ENCODE data around the gene PTPN1. TPM values are rescaled to one million over a fixed set of nuclear protein-coding genes. Genes with fewer than 3 reads are reported as not detected.

PTPN1 gene
- total and polyA plus RNA-seq, 2 of the 4 experiments (the other 2 are of a cell fraction): 31.7 to 37.4 TPM

DNA sequence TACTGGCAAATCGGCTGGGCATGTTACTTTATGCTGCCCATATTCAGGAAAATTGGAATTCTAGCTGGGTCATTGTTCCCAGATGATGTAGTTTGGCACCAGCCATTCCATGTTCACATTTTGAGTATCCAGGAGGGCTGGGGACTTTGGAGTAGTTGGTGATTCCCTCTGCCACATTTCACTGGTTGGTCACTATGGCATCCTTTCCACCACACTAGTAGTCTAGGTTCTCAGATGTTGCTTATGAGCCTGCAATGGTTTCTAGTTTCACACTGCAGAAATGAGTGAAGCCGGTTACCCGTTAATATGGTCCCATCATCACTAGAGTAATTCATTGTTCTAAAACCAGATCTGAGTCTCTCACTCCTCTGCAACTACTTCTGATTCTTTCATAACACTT is 4.6 kb downstream of the PTPN1 start:
- in situ Hi-C loops (cut with MboI; ENCODE audit: low sequenced_read_pairs): loop anchor here (5.0 kb wide), 1 partner anchor 58 kb away; no protein-coding TSS in a partner anchor
- TF ChIP-seq RAD21 (IDR thresholded peaks at IDR 0.05; ENCODE audit: low read length): no peak
- no peak for TF ChIP-seq BHLHE40 (IDR thresholded peaks at IDR 0.05; ENCODE audit: low read depth, low read length)
- no peak for TF ChIP-seq RFX5 (IDR thresholded peaks at IDR 0.05; ENCODE audit: low read depth, low read length)
- TF ChIP-seq POLR2A (IDR thresholded peaks at IDR 0.05; ENCODE audit: low read depth, low read length): no peak
- TF ChIP-seq, protein P1, sequence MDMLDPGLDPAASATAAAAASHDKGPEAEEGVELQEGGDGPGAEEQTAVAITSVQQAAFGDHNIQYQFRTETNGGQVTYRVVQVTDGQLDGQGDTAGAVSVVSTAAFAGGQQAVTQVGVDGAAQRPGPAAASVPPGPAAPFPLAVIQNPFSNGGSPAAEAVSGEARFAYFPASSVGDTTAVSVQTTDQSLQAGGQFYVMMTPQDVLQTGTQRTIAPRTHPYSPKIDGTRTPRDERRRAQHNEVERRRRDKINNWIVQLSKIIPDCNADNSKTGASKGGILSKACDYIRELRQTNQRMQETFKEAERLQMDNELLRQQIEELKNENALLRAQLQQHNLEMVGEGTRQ (IDR thresholded peaks at IDR 0.05; ENCODE audit: low read depth, low read length): no peak
- TF ChIP-seq SMC3 (IDR thresholded peaks at IDR 0.05; ENCODE audit: low read depth, low read length): no peak
- no peak for TF ChIP-seq CHD1 (IDR thresholded peaks at IDR 0.05; ENCODE audit: low read depth, low read length)
- TF ChIP-seq, protein P2, sequence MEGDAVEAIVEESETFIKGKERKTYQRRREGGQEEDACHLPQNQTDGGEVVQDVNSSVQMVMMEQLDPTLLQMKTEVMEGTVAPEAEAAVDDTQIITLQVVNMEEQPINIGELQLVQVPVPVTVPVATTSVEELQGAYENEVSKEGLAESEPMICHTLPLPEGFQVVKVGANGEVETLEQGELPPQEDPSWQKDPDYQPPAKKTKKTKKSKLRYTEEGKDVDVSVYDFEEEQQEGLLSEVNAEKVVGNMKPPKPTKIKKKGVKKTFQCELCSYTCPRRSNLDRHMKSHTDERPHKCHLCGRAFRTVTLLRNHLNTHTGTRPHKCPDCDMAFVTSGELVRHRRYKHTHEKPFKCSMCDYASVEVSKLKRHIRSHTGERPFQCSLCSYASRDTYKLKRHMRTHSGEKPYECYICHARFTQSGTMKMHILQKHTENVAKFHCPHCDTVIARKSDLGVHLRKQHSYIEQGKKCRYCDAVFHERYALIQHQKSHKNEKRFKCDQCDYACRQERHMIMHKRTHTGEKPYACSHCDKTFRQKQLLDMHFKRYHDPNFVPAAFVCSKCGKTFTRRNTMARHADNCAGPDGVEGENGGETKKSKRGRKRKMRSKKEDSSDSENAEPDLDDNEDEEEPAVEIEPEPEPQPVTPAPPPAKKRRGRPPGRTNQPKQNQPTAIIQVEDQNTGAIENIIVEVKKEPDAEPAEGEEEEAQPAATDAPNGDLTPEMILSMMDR (conservative IDR thresholded peaks at IDR 0.05; ENCODE audit: low read depth, low read length): no peak
- no peak for TF ChIP-seq CEBPB (IDR thresholded peaks at IDR 0.05; ENCODE audit: low read depth, low read length)
- no peak for TF ChIP-seq RCOR1 (IDR thresholded peaks at IDR 0.05; ENCODE audit: insufficient replicate concordance, low read length)
- TF ChIP-seq NFE2L2 (IDR thresholded peaks at IDR 0.05; ENCODE audit: low read depth, low read length): no peak
- no peak for TF ChIP-seq MAZ (IDR thresholded peaks at IDR 0.05; ENCODE audit: borderline replicate concordance, low read depth, low read length)
- TF ChIP-seq, protein P3, sequence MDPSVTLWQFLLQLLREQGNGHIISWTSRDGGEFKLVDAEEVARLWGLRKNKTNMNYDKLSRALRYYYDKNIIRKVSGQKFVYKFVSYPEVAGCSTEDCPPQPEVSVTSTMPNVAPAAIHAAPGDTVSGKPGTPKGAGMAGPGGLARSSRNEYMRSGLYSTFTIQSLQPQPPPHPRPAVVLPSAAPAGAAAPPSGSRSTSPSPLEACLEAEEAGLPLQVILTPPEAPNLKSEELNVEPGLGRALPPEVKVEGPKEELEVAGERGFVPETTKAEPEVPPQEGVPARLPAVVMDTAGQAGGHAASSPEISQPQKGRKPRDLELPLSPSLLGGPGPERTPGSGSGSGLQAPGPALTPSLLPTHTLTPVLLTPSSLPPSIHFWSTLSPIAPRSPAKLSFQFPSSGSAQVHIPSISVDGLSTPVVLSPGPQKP (IDR thresholded peaks at IDR 0.05; ENCODE audit: borderline replicate concordance, low read depth, low read length): no peak
- TF ChIP-seq FOS (IDR thresholded peaks at IDR 0.05; ENCODE audit: low read depth, low read length): no peak
- no peak for TF ChIP-seq MXI1 (IDR thresholded peaks at IDR 0.05; ENCODE audit: borderline replicate concordance, low read depth, low read length)
- TF ChIP-seq MAFK (IDR thresholded peaks at IDR 0.05; ENCODE audit: low read depth, low read length): no peak
- peak overlapping the region; percentile 31; the same call in 1 of the 2 replicates for H4K91ac ChIP-seq (ENCODE audit: insufficient read depth, low read depth, low read length)
- intact Hi-C loops (cut with micrococcal nuclease): no loop called here
- ChIA-PET CTCF (no interaction called here), POLR2A (ENCODE audit: unreplicated experiment) (no interaction called here)
- H3K79me1 ChIP-seq (ENCODE audit: low read depth in 1 of 2, low read length in 2 of 2): peaks cover 0 to 53% of the 10 kb centered on the region in 2 experiments; a peak in 2 of 4 replicates
- no peak overlapping the region for H3K56ac ChIP-seq (ENCODE audit: extremely low read depth, insufficient read depth, low read length)
- no peak overlapping the region for H3K14ac ChIP-seq (replicated peaks; ENCODE audit: low read depth, low read length)
- peak overlapping the region; percentile 32; the same call in 1 of the 2 replicates for H3K23ac ChIP-seq (ENCODE audit: low read depth, low read length)
- no peak overlapping the region for H2BK15ac ChIP-seq (ENCODE audit: low read depth, low read length)
- no peaks in the 10 kb centered on the region for H3K9me3 ChIP-seq (ENCODE audit: control insufficient read depth, insufficient read depth, low read length)
- H3K4me3 ChIP-seq (ENCODE audit: insufficient read depth, low read depth, low read length): no peak overlapping the region
- no peak overlapping the region for H3K9ac ChIP-seq (ENCODE audit: low read depth, low read length)
- peak overlapping the region; percentile 11 for H3K27ac ChIP-seq (ENCODE audit: insufficient read depth, low read length)
- H3K4me1 ChIP-seq (ENCODE audit: control insufficient read depth, insufficient read depth, low read length): peaks cover 16% of the 10 kb centered on the region
- H4K8ac ChIP-seq (ENCODE audit: low read depth in 2 of 2, low read length in 2 of 2): no peak overlapping the region
- H3K4me2 ChIP-seq (ENCODE audit: low read depth, low read length): peak overlapping the region; percentile 30; the same call in 1 of the 2 replicates
- H3K36me3 ChIP-seq (ENCODE audit: control insufficient read depth, insufficient read depth, low read length): peaks cover 8% of the 10 kb centered on the region
- 0 out of 2 replicates have a peak overlapping the region, but pooled peaks have one; percentile 38 for H2AK5ac ChIP-seq (ENCODE audit: low read depth, low read length)
- no peak overlapping the region for H2BK120ac ChIP-seq (ENCODE audit: low read depth, low read length)
- no peak overlapping the region for H3K18ac ChIP-seq (ENCODE audit: low read depth, low read length)
- peaks cover 19% of the 10 kb centered on the region for H3K9me1 ChIP-seq (ENCODE audit: insufficient read depth, low read length)
- H2BK5ac ChIP-seq (ENCODE audit: low read depth, low read length, poor library complexity, severe bottlenecking): no peak overlapping the region
- DNase-seq (no peak), ATAC-seq (ENCODE audit: low read depth) (no peak)
- no CpG with 5 or more reads among the region's 3 CpGs for WGBS, 2 experiments (ENCODE audit: extremely low coverage in 2 of 2, insufficient read length in 1 of 2)
- no peak overlapping the region for H2AK9ac ChIP-seq (replicated peaks; ENCODE audit: low read depth, low read length, poor library complexity)
- H4K20me1 ChIP-seq (ENCODE audit: insufficient read depth, low read length): peaks cover 63% of the 10 kb centered on the region
- H2AFZ ChIP-seq (replicated peaks; ENCODE audit: low read length, poor library complexity): no peak overlapping the region
- no peaks in the 10 kb centered on the region for H3K27me3 ChIP-seq (ENCODE audit: control insufficient read depth, insufficient read depth, low read length)
- dilution Hi-C loops (cut with HindIII; ENCODE audit: low sequenced_read_pairs, unreplicated experiment): no loop called here
- no peak overlapping the region for H4K5ac ChIP-seq (ENCODE audit: low read depth, low read length)
- H2BK20ac ChIP-seq (ENCODE audit: low read depth, low read length): 0 out of 2 replicates have a peak overlapping the region, but pooled peaks have one; percentile 5
- 0 out of 2 replicates have a peak overlapping the region, but pooled peaks have one; percentile 11 for H3K4ac ChIP-seq (ENCODE audit: low read depth, low read length)
- no TSS peak for BruUV-seq (replicated peaks)
